DND-41 (cell line): ENCODE data around the gene CAMK2A.

ENCODE experiments used
- ATAC-seq: fragments of 200-7000 bp; cut with Tn5 transposase; 3 replicates; pipeline ENCODE4 v1.9.1; 2021; ENCODE audit warnings: low read depth; ENCODE audit not compliant: insufficient read depth
- DNase-seq: peaks from one replicate; pipeline ENCODE4 v3.0.0-alpha.2; 2020
- H2AFZ ChIP-seq: 2 replicates; pipeline ENCODE4 v1.6.0; 2012; ENCODE audit warnings: low read depth, low read length
- H3K27ac ChIP-seq: 2 replicates; pipeline ENCODE4 v1.5.1; 2012; ENCODE audit warnings: low read length, inconsistent platforms
- H3K27me3 ChIP-seq: fragments of 200-600 bp; sonication (generic); 2 replicates; pipeline ENCODE4 v1.6.0; 2012; ENCODE audit warnings: low read length, mild to moderate bottlenecking, inconsistent platforms; ENCODE audit not compliant: insufficient read depth, poor library complexity
- H3K36me3 ChIP-seq: 2 replicates; pipeline ENCODE4 v1.5.1; 2012; ENCODE audit warnings: low read length, inconsistent platforms; ENCODE audit not compliant: insufficient read depth
- H3K4me1 ChIP-seq: 2 replicates; pipeline ENCODE4 v1.5.1; 2012; ENCODE audit warnings: mild to moderate bottlenecking, low read length; ENCODE audit not compliant: insufficient read depth
- H3K4me2 ChIP-seq: 2 replicates; pipeline ENCODE4 v1.6.0; 2012; ENCODE audit warnings: mild to moderate bottlenecking, moderate library complexity, low read length, inconsistent platforms; ENCODE audit not compliant: insufficient read depth
- H3K4me3 ChIP-seq, 2 experiments: fragments of 200-600 bp in 1 of 2; shearing (Covaris generic) in 1 of 2; 2 replicates each; pipeline ENCODE4 v1.5.1; 2012 to 2016; ENCODE audit warnings: inconsistent platforms in 2 of 2, low read length in 2 of 2, mild to moderate bottlenecking in 2 of 2, low read depth in 1 of 2, moderate library complexity in 1 of 2
- H3K79me2 ChIP-seq: 2 replicates; pipeline ENCODE4 v1.6.0; 2012; ENCODE audit warnings: low read length, inconsistent platforms; ENCODE audit not compliant: insufficient read depth
- H3K9ac ChIP-seq: 2 replicates; pipeline ENCODE4 v1.6.0; 2012; ENCODE audit warnings: low read depth, mild to moderate bottlenecking, inconsistent platforms, low read length, moderate library complexity
- H3K9me3 ChIP-seq: 2 replicates; pipeline ENCODE4 v1.5.1; 2012; ENCODE audit warnings: low read length, moderate library complexity, mild to moderate bottlenecking, inconsistent platforms; ENCODE audit not compliant: insufficient read depth, severe bottlenecking
- H4K20me1 ChIP-seq: 2 replicates; pipeline ENCODE4 v1.6.0; 2012; ENCODE audit warnings: low read length; ENCODE audit not compliant: insufficient read depth
- CTCF ChIP-seq: IDR thresholded peaks from 2 replicates; pipeline ENCODE4 v1.5.1; 2012; ENCODE audit warnings: borderline replicate concordance, low read length, moderate library complexity, mild to moderate bottlenecking; ENCODE audit not compliant: poor library complexity, severe bottlenecking; ENCODE audit errors: extremely low read depth
- EZH2 ChIP-seq: IDR thresholded peaks from 3 replicates; pipeline ENCODE4 v1.6.1; 2012; ENCODE audit warnings: borderline replicate concordance, low read depth, mild to moderate bottlenecking, moderate library complexity, low read length, inconsistent platforms; ENCODE audit not compliant: severe bottlenecking

Gene CAMK2A

GRCh38 chr5:150264667-150265603 is 24.6 kb downstream of the CAMK2A start:
- Histone ChIP-seq H3K4me2 (no peak overlapping the region), H2AFZ (no peak overlapping the region), H3K79me2 (no peaks in the 10 kb centered on the region), H3K27ac (no peak overlapping the region), H3K9ac (no peak overlapping the region), H4K20me1 (no peaks in the 10 kb centered on the region), H3K9me3 (no peaks in the 10 kb centered on the region), H3K4me1 (no peaks in the 10 kb centered on the region), H3K4me3 (no peak overlapping the region), H3K36me3 (no peaks in the 10 kb centered on the region), H3K27me3 (peaks cover 6% of the 10 kb centered on the region)
- no peak for TF ChIP-seq EZH2
- TF ChIP-seq CTCF = no peak
- no peak for DNase-seq
- ATAC-seq = no peak

GRCh38 chr5:150263801-150264621 is 25.6 kb downstream of the CAMK2A start:
- no peaks in the 10 kb centered on the region for H3K9me3 ChIP-seq
- no peaks in the 10 kb centered on the region for H3K4me1 ChIP-seq
- H3K4me2 ChIP-seq = no peak overlapping the region
- no peak overlapping the region for H3K4me3 ChIP-seq
- H2AFZ ChIP-seq = no peak overlapping the region
- H3K27me3 ChIP-seq = peaks cover 3% of the 10 kb centered on the region
- H3K79me2 ChIP-seq = no peaks in the 10 kb centered on the region
- DNase-seq = no peak
- H4K20me1 ChIP-seq = no peaks in the 10 kb centered on the region
- ATAC-seq = no peak
- H3K9ac ChIP-seq = no peak overlapping the region
- TF ChIP-seq CTCF (no peak), EZH2 (no peak)
- no peaks in the 10 kb centered on the region for H3K36me3 ChIP-seq
- H3K27ac ChIP-seq = no peak overlapping the region

DNA sequence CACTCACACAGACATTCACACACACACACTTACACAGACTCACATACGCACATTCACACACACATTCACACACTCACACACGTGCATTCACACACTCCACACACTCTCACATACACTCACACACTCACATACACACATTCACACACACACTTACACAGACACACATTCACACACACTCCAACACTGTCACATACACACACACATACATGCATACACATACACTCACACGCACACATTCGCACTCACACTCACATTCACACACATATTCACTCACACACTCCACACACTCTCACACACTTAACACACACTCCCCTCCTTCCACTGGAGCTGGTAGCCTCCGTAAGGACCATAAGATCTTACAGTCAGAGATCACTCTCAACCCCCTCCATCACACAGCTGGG is 26.2 kb downstream of the CAMK2A start:
- no peak for TF ChIP-seq CTCF
- no peak for TF ChIP-seq EZH2
- Histone ChIP-seq H3K27ac (no peak overlapping the region), H3K36me3 (no peaks in the 10 kb centered on the region), H2AFZ (no peak overlapping the region), H3K79me2 (no peaks in the 10 kb centered on the region), H3K9ac (no peak overlapping the region), H3K9me3 (no peaks in the 10 kb centered on the region), H3K27me3 (peaks cover 3% of the 10 kb centered on the region), H3K4me1 (no peaks in the 10 kb centered on the region), H3K4me3 (no peak overlapping the region), H4K20me1 (no peaks in the 10 kb centered on the region), H3K4me2 (no peak overlapping the region)
- no peak for ATAC-seq
- DNase-seq = no peak
